Skeletal muscle satellite cell (primary cell): ENCODE results near the gene STARD8.
"Not testable (repeated sequence)": the region's sequence is repeated elsewhere in the genome, so short reads cannot be mapped to it uniquely, and the experiment has no call there.

ENCODE experiments used
- H3K27me3 ChIP-seq: 2 replicates; pipeline ENCODE4 v1.7.0; 2013; ENCODE audit warnings: low read length; ENCODE audit not compliant: control insufficient read depth, insufficient read depth
- H3K36me3 ChIP-seq: 2 replicates; pipeline ENCODE4 v1.7.0; 2013; ENCODE audit warnings: mild to moderate bottlenecking, control low read depth, low read length; ENCODE audit not compliant: insufficient read depth
- H3K4me1 ChIP-seq: 2 replicates; pipeline ENCODE4 v1.7.0; 2013; ENCODE audit warnings: low read length; ENCODE audit not compliant: control insufficient read depth, insufficient read depth
- H3K4me2 ChIP-seq: 2 replicates; pipeline ENCODE4 v1.7.0; 2013; ENCODE audit warnings: mild to moderate bottlenecking, low read length
- H3K4me3 ChIP-seq: 2 replicates; pipeline ENCODE4 v1.7.0; 2013; ENCODE audit warnings: low read length
- H3K9ac ChIP-seq: 2 replicates; pipeline ENCODE4 v1.7.0; 2013; ENCODE audit warnings: mild to moderate bottlenecking, low read depth, low read length, moderate library complexity
- H3K9me3 ChIP-seq: replicated peaks from 2 replicates; pipeline ENCODE4 v1.7.0; 2013; ENCODE audit warnings: mild to moderate bottlenecking, control low read depth, low read length

STARD8 gene

DNA sequence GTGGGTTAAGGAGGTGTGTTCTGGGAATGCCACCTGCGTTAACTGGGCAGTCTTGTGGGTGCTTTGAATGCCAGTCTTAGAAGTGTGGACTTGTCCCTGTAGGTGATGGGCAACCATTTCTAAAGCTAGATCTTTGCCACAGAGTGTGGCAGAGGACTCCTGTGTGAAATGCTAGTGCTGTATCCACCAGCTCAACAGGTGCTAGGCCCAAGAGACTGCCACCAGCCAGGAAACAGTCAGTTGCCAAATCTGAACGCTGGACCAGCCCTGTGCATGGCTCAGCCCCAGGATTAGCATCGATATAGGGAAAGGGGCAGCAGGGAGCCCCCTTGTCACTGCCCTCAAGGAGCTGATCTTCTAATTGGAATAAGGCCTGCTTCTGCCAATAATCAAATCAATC is 35.3 kb downstream of the STARD8 start:
- Histone ChIP-seq H3K27me3 (no peaks in the 10 kb centered on the region), H3K4me3 (no peak overlapping the region), H3K36me3 (no peaks in the 10 kb centered on the region), H3K9ac (no peak overlapping the region), H3K4me2 (no peak overlapping the region), H3K4me1 (peaks cover 17% of the 10 kb centered on the region), H3K9me3 (no peaks in the 10 kb centered on the region)

DNA sequence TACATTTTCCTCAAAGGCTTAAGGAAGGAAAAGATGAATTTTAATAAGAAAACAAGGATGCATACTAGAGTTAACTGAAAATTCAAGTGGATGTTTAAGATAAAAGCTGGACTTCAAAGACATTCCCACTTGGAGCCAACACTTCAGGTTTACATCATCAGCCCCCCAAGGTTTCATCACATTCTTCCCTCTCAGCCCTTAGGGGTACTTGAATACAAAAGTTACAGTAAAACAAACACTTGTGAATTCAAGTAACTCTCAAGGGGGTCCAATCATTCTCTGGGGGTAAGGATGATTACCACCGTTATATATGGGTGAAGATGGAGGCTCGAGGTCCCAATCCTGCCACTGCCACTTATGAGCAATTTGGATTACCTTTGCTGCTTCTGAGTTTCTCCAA is 36.1 kb downstream of the STARD8 start:
- H3K4me3 ChIP-seq, result no peak overlapping the region
- no peak overlapping the region for H3K9ac ChIP-seq
- H3K36me3 ChIP-seq, result no peaks in the 10 kb centered on the region
- no peaks in the 10 kb centered on the region for H3K27me3 ChIP-seq
- no peak overlapping the region for H3K4me2 ChIP-seq
- H3K9me3 ChIP-seq, result no peaks in the 10 kb centered on the region
- peaks cover 17% of the 10 kb centered on the region for H3K4me1 ChIP-seq

DNA sequence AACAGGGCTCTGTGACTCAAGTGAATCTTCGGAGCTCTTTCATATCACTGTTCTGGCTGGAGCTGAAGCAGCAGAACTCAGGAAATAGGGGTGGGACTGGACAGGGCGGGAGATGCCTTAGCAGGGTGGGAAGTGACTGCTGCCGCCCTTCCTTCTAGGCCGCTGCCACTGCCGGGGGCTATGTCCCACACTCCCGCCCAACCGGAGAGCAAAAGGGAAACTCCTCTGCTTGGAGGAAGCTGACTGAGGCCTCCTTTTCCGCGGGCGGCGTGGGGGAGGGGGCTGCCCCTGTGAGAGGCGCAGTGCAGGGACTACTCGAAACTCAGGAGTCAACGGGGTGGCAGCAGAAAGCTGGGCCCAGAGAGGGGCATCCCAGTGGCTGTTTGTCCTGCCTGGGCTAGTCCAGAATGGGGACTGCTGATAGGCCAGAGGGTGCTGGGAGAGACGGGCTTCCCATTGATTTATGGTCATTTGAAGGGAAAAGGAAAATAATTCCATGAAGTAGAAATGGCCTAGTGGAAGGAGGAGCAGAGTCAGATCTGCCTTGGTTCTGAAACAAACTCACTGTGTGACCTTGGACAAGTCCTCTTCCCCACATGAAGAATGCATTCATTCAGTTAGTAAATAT is 36.9 kb downstream of the STARD8 start:
- no peaks in the 10 kb centered on the region for H3K9me3 ChIP-seq
- H3K4me1 ChIP-seq, result peaks cover 17% of the 10 kb centered on the region
- H3K27me3 ChIP-seq, result no peaks in the 10 kb centered on the region
- no peak overlapping the region for H3K9ac ChIP-seq
- H3K4me3 ChIP-seq, result no peak overlapping the region
- H3K4me2 ChIP-seq, result no peak overlapping the region
- no peaks in the 10 kb centered on the region for H3K36me3 ChIP-seq

GRCh38 chrX:68684919-68685304 is 37.4 kb downstream of the STARD8 start:
- Histone ChIP-seq H3K36me3 (no peaks in the 10 kb centered on the region), H3K27me3 (no peaks in the 10 kb centered on the region), H3K4me3 (no peak overlapping the region), H3K4me2 (no peak overlapping the region), H3K9me3 (no peaks in the 10 kb centered on the region), H3K4me1 (peaks cover 17% of the 10 kb centered on the region), H3K9ac (no peak overlapping the region)

GRCh38 chrX:68685685-68686084 is 38.2 kb downstream of the STARD8 start:
- no peaks in the 10 kb centered on the region for H3K9me3 ChIP-seq
- H3K4me3 ChIP-seq, result peak overlapping the region; percentile 64
- no peaks in the 10 kb centered on the region for H3K27me3 ChIP-seq
- H3K4me1 ChIP-seq, result peaks cover 17% of the 10 kb centered on the region
- H3K36me3 ChIP-seq, result no peaks in the 10 kb centered on the region
- no peak overlapping the region for H3K9ac ChIP-seq
- H3K4me2 ChIP-seq, result peak overlapping the region; percentile 82

- H3K9me3 ChIP-seq, result no peaks in the 10 kb centered on the region
- peak overlapping the region; percentile 82 for H3K4me2 ChIP-seq
- no peaks in the 10 kb centered on the region for H3K36me3 ChIP-seq
- peaks cover 16% of the 10 kb centered on the region for H3K4me1 ChIP-seq
- peak overlapping the region; percentile 64 for H3K4me3 ChIP-seq
- no peak overlapping the region for H3K9ac ChIP-seq
- H3K27me3 ChIP-seq, result no peaks in the 10 kb centered on the region
These were observed 38.9 kb downstream of the STARD8 start for GRCh38 chrX:68686097-68686977.

DNA sequence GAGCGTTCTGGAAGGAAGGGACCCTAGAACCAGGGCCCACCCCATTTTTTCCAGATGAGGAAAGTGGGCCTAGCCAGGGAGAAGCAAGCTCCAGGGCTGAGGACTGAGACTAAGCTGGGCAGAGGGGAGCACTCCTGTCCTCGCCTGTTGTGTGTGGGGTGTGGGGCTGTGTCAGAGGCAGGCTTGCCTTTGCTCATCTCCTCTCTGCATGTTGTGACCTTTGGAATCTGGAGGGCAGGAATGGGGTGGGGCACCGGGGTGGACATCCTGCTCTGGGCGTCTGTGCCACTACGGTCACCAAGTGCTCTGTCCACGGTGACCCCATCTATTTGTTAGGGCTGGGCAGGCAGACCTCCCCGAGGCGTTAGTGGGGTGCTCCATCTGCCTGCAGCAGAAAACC is 41.5 kb downstream of the STARD8 start:
- H3K4me3 ChIP-seq, H3K36me3 ChIP-seq, H3K27me3 ChIP-seq, H3K9ac ChIP-seq, H3K9me3 ChIP-seq, H3K4me2 ChIP-seq: not testable (repeated sequence)
- H3K4me1 ChIP-seq, result peaks cover 24% of the 10 kb centered on the region

GRCh38 chrX:68690936-68691501 is 43.6 kb downstream of the STARD8 start:
- Histone ChIP-seq H3K4me1 (peaks cover 30% of the 10 kb centered on the region), H3K9me3 (no peaks in the 10 kb centered on the region), H3K36me3 (no peaks in the 10 kb centered on the region), H3K9ac (no peak overlapping the region), H3K4me2 (no peak overlapping the region), H3K4me3 (no peak overlapping the region), H3K27me3 (no peaks in the 10 kb centered on the region)

GRCh38 chrX:68691921-68692320 is 44.5 kb downstream of the STARD8 start:
- Histone ChIP-seq H3K27me3 (no peaks in the 10 kb centered on the region), H3K4me2 (no peak overlapping the region), H3K4me3 (no peak overlapping the region), H3K9ac (no peak overlapping the region), H3K36me3 (no peaks in the 10 kb centered on the region), H3K9me3 (no peaks in the 10 kb centered on the region), H3K4me1 (peaks cover 23% of the 10 kb centered on the region)

GRCh38 chrX:68692651-68693050 is 45.2 kb downstream of the STARD8 start:
- H3K27me3 ChIP-seq, result no peaks in the 10 kb centered on the region
- peak overlapping the region; percentile 92 for H3K4me2 ChIP-seq
- H3K4me3 ChIP-seq, result no peak overlapping the region
- H3K9ac ChIP-seq, result no peak overlapping the region
- no peaks in the 10 kb centered on the region for H3K36me3 ChIP-seq
- peaks cover 23% of the 10 kb centered on the region for H3K4me1 ChIP-seq
- H3K9me3 ChIP-seq, result no peaks in the 10 kb centered on the region

GRCh38 chrX:68693481-68694434 is 46.3 kb downstream of the STARD8 start:
- Histone ChIP-seq H3K9me3 (no peaks in the 10 kb centered on the region), H3K9ac (peak overlapping the region; percentile 84)

More at GRCh38 chrX:68693481-68694434, 46.3 kb downstream of the STARD8 start:
- H3K4me1 ChIP-seq, result peaks cover 23% of the 10 kb centered on the region
- H3K36me3 ChIP-seq, result no peaks in the 10 kb centered on the region
- no peaks in the 10 kb centered on the region for H3K27me3 ChIP-seq
- H3K4me3 ChIP-seq, result peak overlapping the region; percentile 76
- peak overlapping the region; percentile 92 for H3K4me2 ChIP-seq
